ENCODE measurements around the gene MYH16. TPM values are rescaled to one million over a fixed set of nuclear protein-coding genes. Genes with fewer than 3 reads are reported as not detected.
"Not testable (repeated sequence)": the region's sequence is repeated elsewhere in the genome, so short reads cannot be mapped to it uniquely, and the experiment has no call there.

Gene MYH16
- polyA plus RNA-seq, 5 donors, result 0.04 to 0.17 (median 0.07) TPM

- no peak for DNase-seq
Measured at GRCh38 chr7:99257675-99258074, 15.0 kb upstream of the MYH16 start.

GRCh38 chr7:99258501-99258900 is 14.1 kb upstream of the MYH16 start:
- DNase-seq, result no peak

- DNase-seq, result no peak
Measured at GRCh38 chr7:99260395-99260794, 12.2 kb upstream of the MYH16 start.

GRCh38 chr7:99261646-99262045 is 11.0 kb upstream of the MYH16 start:
- DNase-seq, result no peak

- DNase-seq, result no peak
Measured at GRCh38 chr7:99265848-99266480, 6.7 kb upstream of the MYH16 start.

GRCh38 chr7:99267481-99267840 is 5.2 kb upstream of the MYH16 start:
- no peak for DNase-seq

- no peak for DNase-seq
Measured at GRCh38 chr7:99267841-99268576, 4.6 kb upstream of the MYH16 start.

- DNase-seq, result no peak
Measured at GRCh38 chr7:99268577-99268908, 4.1 kb upstream of the MYH16 start.

- no peak for DNase-seq
Measured at GRCh38 chr7:99270702-99271101, 1.9 kb upstream of the MYH16 start.

- DNase-seq, result not testable (repeated sequence)
Measured at GRCh38 chr7:99273561-99273960, 922 bp downstream of the MYH16 start.

- not testable (repeated sequence) for DNase-seq
Measured at GRCh38 chr7:99274908-99275307, 2.3 kb downstream of the MYH16 start.

GRCh38 chr7:99275496-99275895 is 2.9 kb downstream of the MYH16 start:
- no peak for DNase-seq

GRCh38 chr7:99278180-99278579 is 5.5 kb downstream of the MYH16 start:
- no peak for DNase-seq

GRCh38 chr7:99284165-99284564 is 11.5 kb downstream of the MYH16 start:
- DNase-seq, result not testable (repeated sequence)

GRCh38 chr7:99287779-99288534 is 15.3 kb downstream of the MYH16 start:
- DNase-seq, result no peak

- no peak for DNase-seq
Measured at GRCh38 chr7:99289185-99289584, 16.5 kb downstream of the MYH16 start.

- not testable (repeated sequence) for DNase-seq
Measured at GRCh38 chr7:99290148-99290547, 17.5 kb downstream of the MYH16 start.

GRCh38 chr7:99290980-99291607 is 18.5 kb downstream of the MYH16 start:
- no peak for DNase-seq

GRCh38 chr7:99292127-99292526 is 19.5 kb downstream of the MYH16 start:
- DNase-seq, result no peak

GRCh38 chr7:99293167-99293566 is 20.5 kb downstream of the MYH16 start:
- DNase-seq, result no peak

- DNase-seq, result no peak
Measured at GRCh38 chr7:99293650-99294049, 21.0 kb downstream of the MYH16 start.

GRCh38 chr7:99296471-99296870 is 23.8 kb downstream of the MYH16 start:
- DNase-seq, result no peak

GRCh38 chr7:99301496-99301895 is 28.9 kb downstream of the MYH16 start:
- DNase-seq, result no peak

Measured in right lung (tissue), 5 donors.